ENCODE data around the gene WBP2. TPM values are rescaled to one million over a fixed set of nuclear protein-coding genes. Genes with fewer than 3 reads are reported as not detected.

The WBP2 gene
- total RNA-seq, 1 experiment from 2014 or later = 132 TPM

GRCh38 chr17:75817571-75817970, 37.6 kb downstream of the WBP2 start:
- POLR2A ChIA-PET = no interaction called here
- no peak overlapping the region for H3K9ac ChIP-seq (ENCODE audit: low read length)
- intact Hi-C loops (cut with micrococcal nuclease) = no loop called here
- no peak for TF ChIP-seq ZBTB33 (IDR thresholded peaks at IDR 0.05; ENCODE audit: extremely low read depth, insufficient replicate concordance, low read length)
- no peak for TF ChIP-seq EGR1 (IDR thresholded peaks at IDR 0.05; ENCODE audit: low read depth)
- no peak for TF ChIP-seq SRF (IDR thresholded peaks at IDR 0.05; ENCODE audit: low read depth)
- no peak for TF ChIP-seq CBX3 (IDR thresholded peaks at IDR 0.05; ENCODE audit: low read depth)
- no peak for TF ChIP-seq POLR2AphosphoS5 (IDR thresholded peaks at IDR 0.05; ENCODE audit: low read depth, low read length)
- TF ChIP-seq CTCF (IDR thresholded peaks at IDR 0.05 in 2 of 3, conservative IDR thresholded peaks at IDR 0.05 in 1 of 3; ENCODE audit: borderline replicate concordance in 1 of 3, insufficient read depth in 1 of 3, low read depth in 2 of 3, low read length in 2 of 3) = no peak
- TF ChIP-seq ELF1 (IDR thresholded peaks at IDR 0.05; ENCODE audit: borderline replicate concordance, low read depth) = no peak
- TF ChIP-seq FOSL1 (IDR thresholded peaks at IDR 0.05; ENCODE audit: low read depth) = no peak
- no peak for TF ChIP-seq TCF7L2 (IDR thresholded peaks at IDR 0.05; ENCODE audit: borderline replicate concordance, extremely low read depth, insufficient read depth, insufficient read length)
- no peaks in the 10 kb centered on the region for H3K9me2 ChIP-seq (ENCODE audit: insufficient read depth)
- DNase-seq (ENCODE audit: low read depth, low spot score) = no peak
- H3K4me2 ChIP-seq (ENCODE audit: low read length) = no peak overlapping the region
- RAD21 ChIA-PET (ENCODE audit: low non-redundant PET in 1 of 2, low total read pairs in 2 of 2, uncharacterized antibody in 2 of 2, unreplicated experiment in 2 of 2) = no interaction called here
- BruUV-seq (replicated peaks) = no TSS peak
- H3K4me1 ChIP-seq (ENCODE audit: control insufficient read depth in 1 of 2, insufficient read depth in 2 of 2, low read length in 2 of 2) = peaks cover 0 to 5% of the 10 kb centered on the region in 2 experiments; a peak in 1 of 4 replicates
- no peak overlapping the region for H2AFZ ChIP-seq (ENCODE audit: low read depth, low read length, poor library complexity, severe bottlenecking)
- no peak overlapping the region for H3K27ac ChIP-seq (ENCODE audit: low read depth, low read length)
- H4K20me1 ChIP-seq (ENCODE audit: insufficient read depth) = no peaks in the 10 kb centered on the region
- H3K79me2 ChIP-seq (ENCODE audit: insufficient read depth, low read length) = no peaks in the 10 kb centered on the region
- peaks cover 22 to 36% of the 10 kb centered on the region in 2 experiments; a peak in 3 of 4 replicates for H3K36me3 ChIP-seq (ENCODE audit: control insufficient read depth in 1 of 2, insufficient read depth in 2 of 2, low read length in 2 of 2)
- ATAC-seq = no peak
- no peaks in the 10 kb centered on the region for H3K9me3 ChIP-seq (ENCODE audit: control insufficient read depth in 1 of 2, insufficient read depth in 1 of 2, low read depth in 1 of 2, low read length in 2 of 2)
- no peaks in the 10 kb centered on the region for H3K27me3 ChIP-seq (ENCODE audit: insufficient read depth, low read length)
- CTCF ChIA-PET = interaction anchor here (2.0 kb wide), 1 partner anchor 10 kb away, joined by 7 read pairs; no protein-coding TSS in a partner anchor
- no peak overlapping the region for H3K4me3 ChIP-seq (replicated peaks in 1 of 2; ENCODE audit: low read depth in 1 of 2, low read length in 2 of 2)

Measured in HCT116 (cell line).